ENCODE measurements around the gene MOB3B. TPM values are rescaled to one million over a fixed set of nuclear protein-coding genes. Genes with fewer than 3 reads are reported as not detected.

The MOB3B gene
- total and polyA plus RNA-seq, 10 of the 15 experiments (the other 5 are each of a cell fraction or from before 2014, with no cell fraction given), result 0.44 to 2.7 (median 0.91) TPM

DNA sequence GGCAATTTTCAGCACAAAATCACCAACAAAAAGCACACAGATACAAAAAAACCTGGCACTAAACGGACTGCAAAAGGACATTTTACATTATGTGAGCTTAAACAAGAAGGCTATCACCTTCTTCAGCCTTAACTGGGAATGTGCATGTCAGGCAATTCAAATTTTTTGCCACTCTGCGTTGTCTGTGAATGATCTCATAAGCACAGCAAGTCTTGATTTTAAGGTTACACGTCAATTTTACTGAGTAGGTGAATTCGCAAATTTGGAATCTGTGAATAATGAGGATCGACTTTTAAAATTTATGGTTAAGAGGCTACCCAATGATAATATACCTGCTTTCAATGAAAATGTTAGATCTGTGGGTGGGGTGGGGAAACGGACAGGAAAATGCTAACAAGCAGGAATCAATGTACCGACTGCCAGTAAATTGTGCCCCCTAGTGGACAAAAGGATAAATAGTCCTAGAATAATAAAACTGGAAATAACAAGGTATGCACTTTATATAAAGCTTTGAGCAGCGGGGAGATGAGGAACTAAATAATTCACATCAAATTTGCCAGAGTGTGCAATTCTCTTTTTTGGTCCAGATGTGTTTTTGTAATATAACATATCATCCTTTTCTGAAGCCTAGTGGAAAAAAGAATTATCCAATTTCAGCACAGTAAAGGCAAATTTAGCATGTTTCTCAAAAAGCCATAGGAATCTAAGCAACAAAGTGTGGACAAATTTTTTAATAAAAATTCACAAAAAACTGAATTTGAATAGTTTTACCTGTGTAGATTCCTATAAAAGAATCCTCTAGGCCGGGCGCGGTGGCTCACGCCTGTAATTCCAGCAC lies 253.2 kb downstream of the MOB3B start (continued):
- TF ChIP-seq, protein P1, sequence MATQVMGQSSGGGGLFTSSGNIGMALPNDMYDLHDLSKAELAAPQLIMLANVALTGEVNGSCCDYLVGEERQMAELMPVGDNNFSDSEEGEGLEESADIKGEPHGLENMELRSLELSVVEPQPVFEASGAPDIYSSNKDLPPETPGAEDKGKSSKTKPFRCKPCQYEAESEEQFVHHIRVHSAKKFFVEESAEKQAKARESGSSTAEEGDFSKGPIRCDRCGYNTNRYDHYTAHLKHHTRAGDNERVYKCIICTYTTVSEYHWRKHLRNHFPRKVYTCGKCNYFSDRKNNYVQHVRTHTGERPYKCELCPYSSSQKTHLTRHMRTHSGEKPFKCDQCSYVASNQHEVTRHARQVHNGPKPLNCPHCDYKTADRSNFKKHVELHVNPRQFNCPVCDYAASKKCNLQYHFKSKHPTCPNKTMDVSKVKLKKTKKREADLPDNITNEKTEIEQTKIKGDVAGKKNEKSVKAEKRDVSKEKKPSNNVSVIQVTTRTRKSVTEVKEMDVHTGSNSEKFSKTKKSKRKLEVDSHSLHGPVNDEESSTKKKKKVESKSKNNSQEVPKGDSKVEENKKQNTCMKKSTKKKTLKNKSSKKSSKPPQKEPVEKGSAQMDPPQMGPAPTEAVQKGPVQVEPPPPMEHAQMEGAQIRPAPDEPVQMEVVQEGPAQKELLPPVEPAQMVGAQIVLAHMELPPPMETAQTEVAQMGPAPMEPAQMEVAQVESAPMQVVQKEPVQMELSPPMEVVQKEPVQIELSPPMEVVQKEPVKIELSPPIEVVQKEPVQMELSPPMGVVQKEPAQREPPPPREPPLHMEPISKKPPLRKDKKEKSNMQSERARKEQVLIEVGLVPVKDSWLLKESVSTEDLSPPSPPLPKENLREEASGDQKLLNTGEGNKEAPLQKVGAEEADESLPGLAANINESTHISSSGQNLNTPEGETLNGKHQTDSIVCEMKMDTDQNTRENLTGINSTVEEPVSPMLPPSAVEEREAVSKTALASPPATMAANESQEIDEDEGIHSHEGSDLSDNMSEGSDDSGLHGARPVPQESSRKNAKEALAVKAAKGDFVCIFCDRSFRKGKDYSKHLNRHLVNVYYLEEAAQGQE (IDR thresholded peaks at IDR 0.05; ENCODE audit: low read depth, low read length), result no peak
- TF ChIP-seq KDM1A (IDR thresholded peaks at IDR 0.05; ENCODE audit: borderline replicate concordance), result no peak
- TF ChIP-seq RCOR1 (conservative IDR thresholded peaks at IDR 0.05; ENCODE audit: low read depth, low read length), result no peak
- no peak for TF ChIP-seq RAD51 (IDR thresholded peaks at IDR 0.05)
- no peak for TF ChIP-seq ATF7 (IDR thresholded peaks at IDR 0.05; ENCODE audit: low read depth)
- TF ChIP-seq BRCA1 (IDR thresholded peaks at IDR 0.05; ENCODE audit: low read depth, low read length), result no peak
- no peak for TF ChIP-seq FOXK2 (IDR thresholded peaks at IDR 0.05)
- TF ChIP-seq, protein P2, sequence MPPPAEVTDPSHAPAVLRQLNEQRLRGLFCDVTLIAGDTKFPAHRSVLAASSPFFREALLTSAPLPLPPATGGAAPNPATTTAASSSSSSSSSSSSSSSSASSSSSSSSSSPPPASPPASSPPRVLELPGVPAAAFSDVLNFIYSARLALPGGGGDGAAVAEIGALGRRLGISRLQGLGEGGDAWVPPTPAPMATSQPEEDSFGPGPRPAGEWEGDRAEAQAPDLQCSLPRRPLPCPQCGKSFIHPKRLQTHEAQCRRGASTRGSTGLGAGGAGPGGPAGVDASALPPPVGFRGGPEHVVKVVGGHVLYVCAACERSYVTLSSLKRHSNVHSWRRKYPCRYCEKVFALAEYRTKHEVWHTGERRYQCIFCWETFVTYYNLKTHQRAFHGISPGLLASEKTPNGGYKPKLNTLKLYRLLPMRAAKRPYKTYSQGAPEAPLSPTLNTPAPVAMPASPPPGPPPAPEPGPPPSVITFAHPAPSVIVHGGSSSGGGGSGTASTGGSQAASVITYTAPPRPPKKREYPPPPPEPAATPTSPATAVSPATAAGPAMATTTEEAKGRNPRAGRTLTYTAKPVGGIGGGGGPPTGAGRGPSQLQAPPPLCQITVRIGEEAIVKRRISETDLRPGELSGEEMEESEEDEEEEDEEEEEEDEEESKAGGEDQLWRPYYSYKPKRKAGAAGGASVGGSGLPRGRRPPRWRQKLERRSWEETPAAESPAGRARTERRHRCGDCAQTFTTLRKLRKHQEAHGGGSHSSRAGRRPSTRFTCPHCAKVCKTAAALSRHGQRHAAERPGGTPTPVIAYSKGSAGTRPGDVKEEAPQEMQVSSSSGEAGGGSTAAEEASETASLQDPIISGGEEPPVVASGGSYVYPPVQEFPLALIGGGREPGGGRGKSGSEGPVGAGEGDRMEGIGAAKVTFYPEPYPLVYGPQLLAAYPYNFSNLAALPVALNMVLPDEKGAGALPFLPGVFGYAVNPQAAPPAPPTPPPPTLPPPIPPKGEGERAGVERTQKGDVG (CRISPR knock-in tag; IDR thresholded peaks at IDR 0.05), result no peak
- TF ChIP-seq, protein P3, sequence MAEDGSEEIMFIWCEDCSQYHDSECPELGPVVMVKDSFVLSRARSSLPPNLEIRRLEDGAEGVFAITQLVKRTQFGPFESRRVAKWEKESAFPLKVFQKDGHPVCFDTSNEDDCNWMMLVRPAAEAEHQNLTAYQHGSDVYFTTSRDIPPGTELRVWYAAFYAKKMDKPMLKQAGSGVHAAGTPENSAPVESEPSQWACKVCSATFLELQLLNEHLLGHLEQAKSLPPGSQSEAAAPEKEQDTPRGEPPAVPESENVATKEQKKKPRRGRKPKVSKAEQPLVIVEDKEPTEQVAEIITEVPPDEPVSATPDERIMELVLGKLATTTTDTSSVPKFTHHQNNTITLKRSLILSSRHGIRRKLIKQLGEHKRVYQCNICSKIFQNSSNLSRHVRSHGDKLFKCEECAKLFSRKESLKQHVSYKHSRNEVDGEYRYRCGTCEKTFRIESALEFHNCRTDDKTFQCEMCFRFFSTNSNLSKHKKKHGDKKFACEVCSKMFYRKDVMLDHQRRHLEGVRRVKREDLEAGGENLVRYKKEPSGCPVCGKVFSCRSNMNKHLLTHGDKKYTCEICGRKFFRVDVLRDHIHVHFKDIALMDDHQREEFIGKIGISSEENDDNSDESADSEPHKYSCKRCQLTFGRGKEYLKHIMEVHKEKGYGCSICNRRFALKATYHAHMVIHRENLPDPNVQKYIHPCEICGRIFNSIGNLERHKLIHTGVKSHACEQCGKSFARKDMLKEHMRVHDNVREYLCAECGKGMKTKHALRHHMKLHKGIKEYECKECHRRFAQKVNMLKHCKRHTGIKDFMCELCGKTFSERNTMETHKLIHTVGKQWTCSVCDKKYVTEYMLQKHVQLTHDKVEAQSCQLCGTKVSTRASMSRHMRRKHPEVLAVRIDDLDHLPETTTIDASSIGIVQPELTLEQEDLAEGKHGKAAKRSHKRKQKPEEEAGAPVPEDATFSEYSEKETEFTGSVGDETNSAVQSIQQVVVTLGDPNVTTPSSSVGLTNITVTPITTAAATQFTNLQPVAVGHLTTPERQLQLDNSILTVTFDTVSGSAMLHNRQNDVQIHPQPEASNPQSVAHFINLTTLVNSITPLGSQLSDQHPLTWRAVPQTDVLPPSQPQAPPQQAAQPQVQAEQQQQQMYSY (CRISPR knock-in tag; IDR thresholded peaks at IDR 0.05), result no peak
- peak; percentile 81 for TF ChIP-seq RAD21 (IDR thresholded peaks at IDR 0.05; ENCODE audit: insufficient read depth, low read depth, low read length)
- TF ChIP-seq STAT3 (IDR thresholded peaks at IDR 0.05; ENCODE audit: low read depth, low read length), result no peak
- no peak for TF ChIP-seq ASH2L (IDR thresholded peaks at IDR 0.05; ENCODE audit: borderline replicate concordance, low read depth)
- TF ChIP-seq, protein P4, sequence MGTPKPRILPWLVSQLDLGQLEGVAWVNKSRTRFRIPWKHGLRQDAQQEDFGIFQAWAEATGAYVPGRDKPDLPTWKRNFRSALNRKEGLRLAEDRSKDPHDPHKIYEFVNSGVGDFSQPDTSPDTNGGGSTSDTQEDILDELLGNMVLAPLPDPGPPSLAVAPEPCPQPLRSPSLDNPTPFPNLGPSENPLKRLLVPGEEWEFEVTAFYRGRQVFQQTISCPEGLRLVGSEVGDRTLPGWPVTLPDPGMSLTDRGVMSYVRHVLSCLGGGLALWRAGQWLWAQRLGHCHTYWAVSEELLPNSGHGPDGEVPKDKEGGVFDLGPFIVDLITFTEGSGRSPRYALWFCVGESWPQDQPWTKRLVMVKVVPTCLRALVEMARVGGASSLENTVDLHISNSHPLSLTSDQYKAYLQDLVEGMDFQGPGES (IDR thresholded peaks at IDR 0.05), result no peak
- peak; percentile 41; the same call in 1 of the 2 replicates for TF ChIP-seq SMC3 (IDR thresholded peaks at IDR 0.05; ENCODE audit: borderline replicate concordance, low read length)
- TF ChIP-seq ZNF384 (IDR thresholded peaks at IDR 0.05; ENCODE audit: borderline replicate concordance, low read depth, low read length), result no peak

Measured in GM12878 (cell line).